AG09309 (cell line): Measurements from ENCODE around the gene DNASE1.

Experiments
- DNase-seq: peaks from one replicate; pipeline ENCODE4 v3.0.0-alpha.2; 2010; ENCODE audit warnings: low read depth
- H3K4me3 ChIP-seq: 2 replicates; pipeline ENCODE4 v1.5.1; 2011; ENCODE audit warnings: mild to moderate bottlenecking, low read depth, low read length, moderate library complexity; ENCODE audit not compliant: control insufficient read depth
- CTCF ChIP-seq: IDR thresholded peaks from 2 replicates; pipeline ENCODE4 v1.5.1; 2011; ENCODE audit warnings: mild to moderate bottlenecking, low read depth, low read length, inconsistent platforms; ENCODE audit not compliant: insufficient read depth, control insufficient read depth; ENCODE audit errors: missing control alignments

Gene DNASE1

GRCh38 chr16:3673676-3674377, 19.3 kb downstream of the DNASE1 start:
- no peak for TF ChIP-seq CTCF
- no peak overlapping the region for H3K4me3 ChIP-seq
- no peak for DNase-seq

GRCh38 chr16:3674513-3675295, 20.2 kb downstream of the DNASE1 start:
- no peak overlapping the region for H3K4me3 ChIP-seq
- no peak for DNase-seq
- no peak for TF ChIP-seq CTCF

DNA sequence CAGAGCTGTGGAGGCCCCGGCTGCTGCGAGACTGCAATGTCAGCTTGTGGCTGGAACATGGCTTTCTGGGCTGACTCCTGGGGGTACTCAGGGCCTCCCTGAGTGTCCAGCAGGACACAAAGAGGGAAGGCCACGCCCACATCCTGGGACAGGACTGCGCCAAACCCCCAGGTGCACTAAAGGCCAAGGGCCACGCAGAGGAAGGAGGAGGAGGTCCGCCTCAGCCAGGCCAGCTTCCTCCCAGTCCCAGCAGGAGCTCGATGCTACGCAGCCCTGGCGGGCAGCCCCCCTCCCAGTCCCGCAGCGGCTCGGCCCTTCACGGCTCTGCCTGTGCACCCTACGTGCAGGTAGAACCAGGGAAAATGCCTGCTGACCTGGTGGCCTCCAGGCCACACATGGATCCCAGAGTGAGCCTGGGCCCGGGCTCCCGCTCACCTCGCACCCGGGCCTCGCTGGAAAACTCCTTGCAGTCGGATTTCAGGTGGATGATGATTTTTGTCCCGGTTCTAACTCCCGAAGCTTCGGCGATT, 21.2 kb downstream of the DNASE1 start:
- no peak for TF ChIP-seq CTCF
- DNase-seq, result no peak
- no peak overlapping the region for H3K4me3 ChIP-seq

- no peak for DNase-seq
- no peak overlapping the region for H3K4me3 ChIP-seq
- no peak for TF ChIP-seq CTCF
Observed at GRCh38 chr16:3677994-3678393, 23.5 kb downstream of the DNASE1 start.

- TF ChIP-seq CTCF, result no peak
- no peak overlapping the region for H3K4me3 ChIP-seq
Observed at GRCh38 chr16:3681206-3681605, 26.7 kb downstream of the DNASE1 start.

GRCh38 chr16:3687021-3687420, 32.5 kb downstream of the DNASE1 start:
- no peak for DNase-seq
- no peak for TF ChIP-seq CTCF
- no peak overlapping the region for H3K4me3 ChIP-seq

More at GRCh38 chr16:3681206-3681605, 26.7 kb downstream of the DNASE1 start:
- no peak for DNase-seq
